Smooth muscle cell (in vitro differentiated cells): Measurements from ENCODE around the gene CDH6. TPM values are rescaled to one million over a fixed set of nuclear protein-coding genes. Genes with fewer than 3 reads are reported as not detected.

ENCODE experiments used
- DNase-seq: peaks from one replicate; lab custom pipeline; 2025; ENCODE audit not compliant: unreplicated experiment; lab: John Stamatoyannopoulos, UW
- H2AFZ ChIP-seq: fragments of 200-600 bp; sonication (generic); 2 replicates; pipeline ENCODE4 v1.6.0; 2016; ENCODE audit warnings: antibody characterized with exemption, low read depth, mild to moderate bottlenecking
- H3F3A ChIP-seq: fragments of 200-600 bp; sonication (generic); 2 replicates; pipeline ENCODE4 v1.6.0; 2017; ENCODE audit warnings: antibody characterized with exemption, low read depth
- H3K27ac ChIP-seq: fragments of 200-600 bp; sonication (generic); 2 replicates; pipeline ENCODE4 v1.5.1; 2016; ENCODE audit warnings: low read depth, mild to moderate bottlenecking
- H3K27me3 ChIP-seq: fragments of 200-600 bp; sonication (generic); 2 replicates; pipeline ENCODE4 v1.6.1; 2016; ENCODE audit warnings: low read depth, mild to moderate bottlenecking
- H3K36me3 ChIP-seq: fragments of 200-600 bp; sonication (generic); 2 replicates; pipeline ENCODE4 v1.5.1; 2016; ENCODE audit warnings: low read depth
- H3K4me1 ChIP-seq: fragments of 200-600 bp; sonication (generic); 2 replicates; pipeline ENCODE4 v1.5.1; 2016; ENCODE audit warnings: low read depth
- H3K4me2 ChIP-seq: fragments of 200-600 bp; sonication (generic); 2 replicates; pipeline ENCODE4 v1.6.0; 2016; ENCODE audit warnings: mild to moderate bottlenecking
- H3K4me3 ChIP-seq: fragments of 200-600 bp; sonication (generic); 2 replicates; pipeline ENCODE4 v1.5.1; 2016; ENCODE audit warnings: mild to moderate bottlenecking
- H3K79me2 ChIP-seq: fragments of 200-600 bp; sonication (generic); 2 replicates; pipeline ENCODE4 v1.6.0; 2016; ENCODE audit warnings: low read depth, mild to moderate bottlenecking
- H3K9ac ChIP-seq: fragments of 200-600 bp; sonication (generic); 2 replicates; pipeline ENCODE4 v1.6.0; 2016; ENCODE audit warnings: low read depth
- H3K9me3 ChIP-seq: fragments of 200-600 bp; sonication (generic); replicated peaks from 2 replicates; pipeline ENCODE4 v1.5.1; 2016; ENCODE audit warnings: low read depth
- H4K20me1 ChIP-seq: fragments of 200-600 bp; sonication (generic); 2 replicates; pipeline ENCODE4 v1.6.0; 2016; ENCODE audit warnings: low read depth
- CTCF ChIP-seq: fragments of 200-600 bp; sonication (generic); IDR thresholded peaks from 2 replicates; pipeline ENCODE4 v1.5.1; 2017; ENCODE audit warnings: borderline replicate concordance, mild to moderate bottlenecking, antibody characterized with exemption; ENCODE audit not compliant: insufficient read depth, poor library complexity, severe bottlenecking
- WGBS: methylation state at CpG from one replicate; pipeline ENCODE4 v1.1.7; 2016; ENCODE audit warnings: low lambda C conversion rate; 5-methylcytosine and 5-hydroxymethylcytosine counted together
- polyA plus RNA-seq: library from polyadenylated mRNA; unstranded; fragments of >200 nt; fragmentation: Nextera tagmentation; extraction: Ambion mirVana; gene quantifications from 2 replicates; pipeline ENCODE4 v1.2.1, GENCODE V29; 2016
- total RNA-seq: library from RNA; depleted of rRNA; stranded (reverse); fragments of >200 nt; gene quantifications from 2 replicates; pipeline ENCODE4 v1.2.3, GENCODE V29; 2014

The CDH6 gene
- total and polyA plus RNA-seq, 2 experiments from 2014 or later = 1.5 to 5.9 TPM

- H3K27ac ChIP-seq = no peak overlapping the region
- no peak overlapping the region for H3K4me3 ChIP-seq
- H4K20me1 ChIP-seq = no peaks in the 10 kb centered on the region
- H3K36me3 ChIP-seq = no peaks in the 10 kb centered on the region
- no peak overlapping the region for H3K4me2 ChIP-seq
- H3F3A ChIP-seq = no peaks in the 10 kb centered on the region
- no peaks in the 10 kb centered on the region for H3K9me3 ChIP-seq
- H3K27me3 ChIP-seq = no peaks in the 10 kb centered on the region
- H3K9ac ChIP-seq = no peak overlapping the region
- H2AFZ ChIP-seq = no peak overlapping the region
- WGBS = 83% methylated on average over 3 of the region's 3 CpGs
- no peak for TF ChIP-seq CTCF
- H3K4me1 ChIP-seq = no peaks in the 10 kb centered on the region
- DNase-seq = no peak
- no peaks in the 10 kb centered on the region for H3K79me2 ChIP-seq
Measured at GRCh38 chr5:31365776-31366175, 172.3 kb downstream of the CDH6 start.

- no peaks in the 10 kb centered on the region for H3K27me3 ChIP-seq
- no peaks in the 10 kb centered on the region for H4K20me1 ChIP-seq
- no peaks in the 10 kb centered on the region for H3K36me3 ChIP-seq
- H3K9me3 ChIP-seq = no peaks in the 10 kb centered on the region
- DNase-seq = no peak
- H3K79me2 ChIP-seq = no peaks in the 10 kb centered on the region
- WGBS = 83% methylated on average over 5 of the region's 5 CpGs
- H3K4me2 ChIP-seq = no peak overlapping the region
- H3K4me1 ChIP-seq = no peaks in the 10 kb centered on the region
- H3F3A ChIP-seq = no peaks in the 10 kb centered on the region
- H3K4me3 ChIP-seq = no peak overlapping the region
- no peak overlapping the region for H3K27ac ChIP-seq
- H2AFZ ChIP-seq = no peak overlapping the region
- no peak overlapping the region for H3K9ac ChIP-seq
- TF ChIP-seq CTCF = no peak
Measured at GRCh38 chr5:31366941-31367340, 173.5 kb downstream of the CDH6 start.

GRCh38 chr5:31372124-31372523 lies 178.6 kb downstream of the CDH6 start:
- no peak for TF ChIP-seq CTCF
- H3K36me3 ChIP-seq = no peaks in the 10 kb centered on the region
- DNase-seq = no peak
- WGBS = 88% methylated on average over 1 of the region's 1 CpG
- no peaks in the 10 kb centered on the region for H3K9me3 ChIP-seq
- H3K4me1 ChIP-seq = no peaks in the 10 kb centered on the region
- H3K4me3 ChIP-seq = no peak overlapping the region
- H4K20me1 ChIP-seq = no peaks in the 10 kb centered on the region
- no peak overlapping the region for H2AFZ ChIP-seq
- H3K9ac ChIP-seq = no peak overlapping the region
- no peaks in the 10 kb centered on the region for H3K27me3 ChIP-seq
- H3K4me2 ChIP-seq = no peak overlapping the region
- no peak overlapping the region for H3K27ac ChIP-seq
- H3K79me2 ChIP-seq = no peaks in the 10 kb centered on the region
- H3F3A ChIP-seq = no peaks in the 10 kb centered on the region

- 93% methylated on average over 10 of the region's 10 CpGs for WGBS
Measured at GRCh38 chr5:31375999-31376720, 182.7 kb downstream of the CDH6 start.

More at GRCh38 chr5:31375999-31376720, 182.7 kb downstream of the CDH6 start:
- peaks cover under 1% of the 10 kb centered on the region for H3K4me1 ChIP-seq
- no peaks in the 10 kb centered on the region for H3K36me3 ChIP-seq
- H3K9me3 ChIP-seq = no peaks in the 10 kb centered on the region
- no peak overlapping the region for H3K4me3 ChIP-seq
- no peaks in the 10 kb centered on the region for H3F3A ChIP-seq
- no peaks in the 10 kb centered on the region for H3K79me2 ChIP-seq
- no peak for DNase-seq
- no peak overlapping the region for H3K9ac ChIP-seq
- TF ChIP-seq CTCF = no peak
- no peaks in the 10 kb centered on the region for H4K20me1 ChIP-seq
- H3K4me2 ChIP-seq = no peak overlapping the region
- H3K27ac ChIP-seq = no peak overlapping the region
- H3K27me3 ChIP-seq = no peaks in the 10 kb centered on the region
- no peak overlapping the region for H2AFZ ChIP-seq
